ENCODE data around the gene KLHL22.

GRCh38 chr22:20464096-20464614, 31.4 kb downstream of the KLHL22 start:
- TF ChIP-seq YY1 (IDR thresholded peaks at IDR 0.05; ENCODE audit: low read depth, low read length) (no peak), POLR2AphosphoS5 (IDR thresholded peaks at IDR 0.05; ENCODE audit: low read depth, low read length) (no peak), CTCF (IDR thresholded peaks at IDR 0.05; ENCODE audit: control extremely low read depth in 1 of 3, insufficient read depth in 1 of 3, low read depth in 1 of 3, low read length in 3 of 3) (no peak)
- TF ChIP-seq, protein P1, sequence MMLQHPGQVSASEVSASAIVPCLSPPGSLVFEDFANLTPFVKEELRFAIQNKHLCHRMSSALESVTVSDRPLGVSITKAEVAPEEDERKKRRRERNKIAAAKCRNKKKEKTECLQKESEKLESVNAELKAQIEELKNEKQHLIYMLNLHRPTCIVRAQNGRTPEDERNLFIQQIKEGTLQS (IDR thresholded peaks at IDR 0.05; ENCODE audit: insufficient read depth, low read depth, low read length), result no peak

All from H1 (cell line).